ENCODE measurements around the gene IRF4. TPM values are rescaled to one million over a fixed set of nuclear protein-coding genes. Genes with fewer than 3 reads are reported as not detected.

IRF4 gene
- total RNA-seq, 2 donors from 2014 or later = 0.26 TPM; not detected in 1

DNA sequence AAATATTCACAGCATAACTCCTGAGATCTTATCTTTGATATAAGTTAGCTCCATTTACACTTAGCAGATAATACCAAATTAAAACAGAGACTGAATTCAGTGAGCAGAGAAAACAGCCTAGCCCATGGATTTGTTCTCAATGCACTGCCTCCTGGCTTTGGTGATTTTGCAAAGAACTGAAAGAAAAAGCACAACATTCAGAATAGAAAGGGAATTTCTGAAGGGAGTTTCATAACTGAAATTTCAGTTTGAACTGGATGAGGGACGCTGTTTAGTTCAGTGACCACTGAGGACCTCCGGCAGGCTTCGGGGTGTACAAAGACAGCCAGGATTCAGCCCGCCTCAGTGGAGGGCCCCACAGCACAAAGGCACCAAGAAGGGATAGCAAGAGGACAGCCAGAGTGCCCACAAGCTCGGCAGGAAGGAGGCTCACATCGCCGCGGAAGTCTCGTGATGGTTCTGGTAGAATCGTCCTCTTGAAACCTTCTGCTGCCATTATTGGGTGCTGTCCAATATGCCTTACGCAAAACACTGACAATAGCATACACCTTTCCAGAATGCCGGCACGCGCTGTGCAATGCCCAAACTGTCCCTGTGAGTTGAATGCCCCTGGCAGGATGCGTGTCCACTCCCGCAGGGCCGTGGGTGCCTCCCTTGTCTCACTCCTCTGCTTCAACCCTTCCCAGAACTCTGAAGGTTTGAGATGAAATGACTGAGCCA is 9.7 kb upstream of the IRF4 start:
- intact Hi-C loops (cut with DNase I) = no loop called here
- no peak overlapping the region for H3K27ac ChIP-seq
- no peaks in the 10 kb centered on the region for H3K9me3 ChIP-seq
- H3K27me3 ChIP-seq = no peaks in the 10 kb centered on the region
- no peaks in the 10 kb centered on the region for H3K36me3 ChIP-seq (replicated peaks in 1 of 2; ENCODE audit: insufficient read depth in 1 of 2, low read depth in 2 of 2)
- WGBS, 2 donors = 77 to 78% methylated on average over 17 of the region's 17 CpGs
- DNase-seq = no peak
- TF ChIP-seq POLR2A (IDR thresholded peaks at IDR 0.05) = no peak
- TF ChIP-seq, protein P1, sequence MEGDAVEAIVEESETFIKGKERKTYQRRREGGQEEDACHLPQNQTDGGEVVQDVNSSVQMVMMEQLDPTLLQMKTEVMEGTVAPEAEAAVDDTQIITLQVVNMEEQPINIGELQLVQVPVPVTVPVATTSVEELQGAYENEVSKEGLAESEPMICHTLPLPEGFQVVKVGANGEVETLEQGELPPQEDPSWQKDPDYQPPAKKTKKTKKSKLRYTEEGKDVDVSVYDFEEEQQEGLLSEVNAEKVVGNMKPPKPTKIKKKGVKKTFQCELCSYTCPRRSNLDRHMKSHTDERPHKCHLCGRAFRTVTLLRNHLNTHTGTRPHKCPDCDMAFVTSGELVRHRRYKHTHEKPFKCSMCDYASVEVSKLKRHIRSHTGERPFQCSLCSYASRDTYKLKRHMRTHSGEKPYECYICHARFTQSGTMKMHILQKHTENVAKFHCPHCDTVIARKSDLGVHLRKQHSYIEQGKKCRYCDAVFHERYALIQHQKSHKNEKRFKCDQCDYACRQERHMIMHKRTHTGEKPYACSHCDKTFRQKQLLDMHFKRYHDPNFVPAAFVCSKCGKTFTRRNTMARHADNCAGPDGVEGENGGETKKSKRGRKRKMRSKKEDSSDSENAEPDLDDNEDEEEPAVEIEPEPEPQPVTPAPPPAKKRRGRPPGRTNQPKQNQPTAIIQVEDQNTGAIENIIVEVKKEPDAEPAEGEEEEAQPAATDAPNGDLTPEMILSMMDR (IDR thresholded peaks at IDR 0.05) = no peak
- no peak overlapping the region for H3K4me3 ChIP-seq
- H3K4me1 ChIP-seq = no peaks in the 10 kb centered on the region
- no peak for ATAC-seq

DNA sequence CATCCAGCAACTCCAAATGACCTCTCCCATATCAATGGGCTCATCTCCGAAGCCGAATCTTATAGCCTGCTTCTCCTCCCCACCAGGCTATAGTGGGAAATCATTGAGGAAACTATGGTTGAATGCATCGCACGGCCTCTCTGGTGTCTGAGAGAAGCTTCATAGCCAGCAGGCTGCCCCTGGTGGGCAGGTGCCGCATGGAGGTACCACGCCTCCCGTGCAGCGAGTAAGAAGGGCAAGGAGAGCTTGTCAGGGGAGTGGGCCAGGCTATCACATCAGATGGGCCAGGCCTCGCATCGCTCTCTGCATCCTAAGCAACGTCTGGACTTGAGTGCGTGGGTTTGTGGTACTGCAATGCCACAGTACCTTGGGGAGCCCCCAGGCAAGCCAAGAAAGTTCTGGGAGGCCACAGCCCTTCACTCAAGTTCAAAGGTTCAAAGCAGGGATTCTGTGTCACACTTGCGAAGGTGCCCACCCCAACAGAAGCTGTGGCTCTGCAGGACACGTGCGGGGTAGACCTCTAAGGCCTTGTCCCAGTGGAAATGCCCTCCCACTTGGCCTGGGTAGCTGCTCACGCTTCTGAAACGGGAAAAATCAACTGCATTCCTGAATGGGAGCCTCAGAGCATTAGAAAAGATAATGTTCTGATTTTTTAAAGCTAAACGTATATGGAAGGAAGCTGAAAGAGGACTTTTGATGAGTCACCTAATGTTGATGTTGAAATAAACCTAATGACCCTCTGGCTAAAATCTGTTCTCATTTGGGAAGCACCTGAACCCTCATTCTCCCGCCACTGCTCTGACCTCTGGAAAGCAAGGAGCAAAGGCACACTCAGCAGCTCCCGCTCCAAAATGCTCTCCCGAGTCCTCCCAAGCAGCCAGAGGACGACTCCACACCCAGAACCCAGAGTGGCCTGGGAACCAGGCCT is 8.4 kb upstream of the IRF4 start:
- WGBS, 2 donors = 64 to 70% methylated on average over 16 to 21 of the region's 22 CpGs
- H3K36me3 ChIP-seq (replicated peaks in 1 of 2; ENCODE audit: insufficient read depth in 1 of 2, low read depth in 2 of 2) = no peaks in the 10 kb centered on the region
- no peaks in the 10 kb centered on the region for H3K9me3 ChIP-seq
- no peaks in the 10 kb centered on the region for H3K4me1 ChIP-seq
- TF ChIP-seq, protein P1 (IDR thresholded peaks at IDR 0.05) = no peak
- TF ChIP-seq POLR2A (IDR thresholded peaks at IDR 0.05) = no peak
- intact Hi-C loops (cut with DNase I) = no loop called here
- H3K27me3 ChIP-seq = no peaks in the 10 kb centered on the region
- no peak for DNase-seq
- ATAC-seq = no peak
- H3K4me3 ChIP-seq = no peak overlapping the region
- H3K27ac ChIP-seq = no peak overlapping the region

DNA sequence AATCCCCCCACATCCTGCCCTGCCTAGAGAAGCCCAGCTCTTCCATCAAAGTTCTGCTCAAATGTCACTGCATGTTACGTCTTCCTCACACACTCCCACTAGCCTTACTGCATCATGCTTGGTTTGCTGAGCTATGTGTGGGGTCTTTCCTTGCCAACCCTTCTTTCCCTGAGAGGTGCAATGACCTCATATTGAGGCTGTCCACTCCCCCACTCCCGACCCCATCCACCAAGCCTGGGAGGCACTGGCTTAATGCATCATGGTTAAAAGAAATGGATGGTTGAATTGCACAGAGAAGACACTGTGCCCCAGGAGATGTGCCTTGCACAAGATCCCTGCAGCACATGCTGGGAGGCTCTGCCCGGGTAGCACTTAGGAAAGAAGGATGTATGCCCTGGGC is 7.7 kb upstream of the IRF4 start:
- ATAC-seq (no peak), DNase-seq (no peak)
- no peaks in the 10 kb centered on the region for H3K9me3 ChIP-seq
- H3K27ac ChIP-seq = no peak overlapping the region
- H3K4me3 ChIP-seq = no peak overlapping the region
- H3K27me3 ChIP-seq = no peaks in the 10 kb centered on the region
- TF ChIP-seq, protein P1 (IDR thresholded peaks at IDR 0.05) = no peak
- TF ChIP-seq POLR2A (IDR thresholded peaks at IDR 0.05) = no peak
- 45 to 59% methylated on average over 3 of the region's 3 CpGs for WGBS, 2 donors
- intact Hi-C loops (cut with DNase I) = no loop called here
- no peaks in the 10 kb centered on the region for H3K4me1 ChIP-seq
- no peaks in the 10 kb centered on the region for H3K36me3 ChIP-seq (replicated peaks in 1 of 2; ENCODE audit: insufficient read depth in 1 of 2, low read depth in 2 of 2)

DNA sequence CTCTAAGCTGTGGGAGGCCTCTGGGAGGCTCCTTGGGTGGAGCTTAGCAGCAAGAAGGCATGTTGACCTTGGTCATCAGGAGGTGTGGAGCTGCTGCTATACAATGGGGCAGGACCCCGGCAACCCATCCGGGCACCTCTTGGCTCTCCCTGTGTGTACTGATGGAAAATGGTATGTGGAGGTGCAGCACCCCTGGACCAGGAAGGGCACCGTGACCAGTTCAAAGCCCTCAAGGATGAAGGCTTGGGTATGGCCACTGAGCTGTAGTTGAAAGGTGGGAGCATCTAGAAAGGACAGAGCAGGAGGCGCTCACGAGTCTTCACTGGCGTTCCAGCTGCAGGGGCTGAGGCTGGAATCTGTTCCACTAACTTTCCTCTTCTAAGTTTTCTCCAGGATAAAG is 6.7 kb upstream of the IRF4 start:
- DNase-seq = no peak
- no peak for ATAC-seq
- TF ChIP-seq POLR2A (IDR thresholded peaks at IDR 0.05) = no peak
- TF ChIP-seq, protein P1 (IDR thresholded peaks at IDR 0.05) = no peak
- Histone ChIP-seq H3K4me3 (no peak overlapping the region), H3K27ac (no peak overlapping the region), H3K36me3 (replicated peaks in 1 of 2; ENCODE audit: insufficient read depth in 1 of 2, low read depth in 2 of 2) (no peaks in the 10 kb centered on the region), H3K9me3 (no peaks in the 10 kb centered on the region), H3K4me1 (no peaks in the 10 kb centered on the region), H3K27me3 (no peaks in the 10 kb centered on the region)
- intact Hi-C loops (cut with DNase I) = no loop called here
- WGBS, 2 donors = 70 to 85% methylated on average over 3 to 6 of the region's 6 CpGs

All from body of pancreas (tissue), 4 donors.